K562 (cell line): ENCODE data around the gene OR51G2. TPM values are rescaled to one million over a fixed set of nuclear protein-coding genes. Genes with fewer than 3 reads are reported as not detected.
A peak's percentile ranks its signal among the peaks of the same experiment; 100 is the strongest.

Experiments
- ATAC-seq: fragments of 200-7000 bp; cut with Tn5 transposase; 3 replicates; pipeline ENCODE4 v1.9.1; 2020; ENCODE audit warnings: moderate library complexity
- BruUV-seq: library from RNA; stranded (reverse); fragments of 400-500 nt; replicated peaks from 2 replicates; lab custom pipeline; 2021; lab: Mats Ljungman, UMichigan
- CTCF ChIA-PET: fragments of 300-600 bp; formaldehyde crosslinking; extraction: SDS; loops from one replicate; lab custom pipeline; 2021; ENCODE audit warnings: low intra/inter-chr PET ratio; lab: Yijun Ruan, JAX
- POLR2A ChIA-PET: fragments of 300-600, 350-650 bp; sonication (Branson Sonifier 250); formaldehyde crosslinking; extraction: SDS; loops from one replicate; lab custom pipeline; 2021; ENCODE audit warnings: antibody characterized with exemption, inconsistent platforms; lab: Yijun Ruan, JAX
- DNase-seq, 4 experiments: peaks; one replicate each; pipeline versions ENCODE4 v3.0.0 to v3.0.0-alpha.2; 2011 to 2018; ENCODE audit warnings: low spot score in 3 of 4, mixed read lengths in 3 of 4; ENCODE audit errors: extremely low read depth in 1 of 4
- FAIRE-seq: peaks from 2 replicates; lab custom pipeline; 2011; peaks lifted over from hg19 to GRCh38; lab: Jason Lieb, UNC
- H2AFZ ChIP-seq: 2 replicates; pipeline ENCODE4 v1.6.0; 2011; ENCODE audit warnings: low read depth, low read length, control low read depth, inconsistent platforms
- H3K27ac ChIP-seq: fragments of 200-600 bp; 3 replicates; pipeline ENCODE4 v1.8.0; 2011; ENCODE audit warnings: low read depth, mild to moderate bottlenecking, control low read depth, inconsistent platforms, low read length, moderate library complexity, mixed read lengths; ENCODE audit errors: extremely low read depth
- H3K27me3 ChIP-seq, 2 experiments: fragments of 300-600 bp in 1 of 2; 2 replicates in 1 of 2; 3 replicates in 1 of 2; pipeline versions ENCODE4 v1.6.0 to v1.8.0; 2011; ENCODE audit warnings: inconsistent platforms in 2 of 2, low read length in 2 of 2, mild to moderate bottlenecking in 1 of 2, mixed read lengths in 1 of 2, moderate library complexity in 1 of 2; ENCODE audit not compliant: control insufficient read depth in 2 of 2, insufficient read depth in 2 of 2
- H3K36me3 ChIP-seq: fragments of 300-600 bp; 3 replicates; pipeline ENCODE4 v1.8.0; 2011; ENCODE audit warnings: mild to moderate bottlenecking, low read length, inconsistent platforms; ENCODE audit not compliant: control insufficient read depth, insufficient read depth
- H3K4me1 ChIP-seq, 2 experiments: fragments of 200-600 bp in 1 of 2; replicated peaks in 1 of 2; 2 replicates in 1 of 2; 3 replicates in 1 of 2; pipeline versions ENCODE4 v1.5.1 to v1.8.0; 2011; ENCODE audit warnings: inconsistent platforms in 2 of 2, low read length in 2 of 2, mild to moderate bottlenecking in 1 of 2, mixed read lengths in 1 of 2, moderate library complexity in 1 of 2; ENCODE audit not compliant: control insufficient read depth in 2 of 2, insufficient read depth in 2 of 2
- H3K4me2 ChIP-seq: 2 replicates; pipeline ENCODE4 v1.6.1; 2011; ENCODE audit warnings: low read length, control low read depth, inconsistent platforms, mixed read lengths; ENCODE audit not compliant: insufficient read depth
- H3K4me3 ChIP-seq: fragments of 200-600 bp; sonication (generic), shearing (Covaris generic); 2 replicates; pipeline ENCODE4 v1.5.1; 2016; ENCODE audit warnings: control low read depth, inconsistent platforms
- H3K79me2 ChIP-seq: fragments of 200-600 bp; 3 replicates; pipeline ENCODE4 v1.8.0; 2011; ENCODE audit warnings: low read length, inconsistent platforms; ENCODE audit not compliant: control insufficient read depth, insufficient read depth
- H3K9ac ChIP-seq, 2 experiments: 2 replicates each; pipeline versions ENCODE4 v1.6.0 to v1.6.1; 2011; ENCODE audit warnings: low read depth in 2 of 2, low read length in 2 of 2, control low read depth in 1 of 2, inconsistent platforms in 1 of 2, mild to moderate bottlenecking in 1 of 2, mixed read lengths in 1 of 2; ENCODE audit not compliant: insufficient read depth in 1 of 2
- H3K9me1 ChIP-seq: one replicate; pipeline ENCODE4 v1.6.0; 2011; ENCODE audit warnings: inconsistent platforms, mild to moderate bottlenecking, low read length, moderate library complexity; ENCODE audit not compliant: control insufficient read depth, insufficient read depth
- H3K9me3 ChIP-seq: replicated peaks from 2 replicates; pipeline ENCODE4 v1.5.1; 2011; ENCODE audit warnings: low read depth, low read length, inconsistent platforms; ENCODE audit not compliant: control insufficient read depth, insufficient read depth
- H4K20me1 ChIP-seq: replicated peaks from 2 replicates; pipeline ENCODE4 v1.6.1; 2011; ENCODE audit warnings: low read length, inconsistent platforms, mixed read lengths; ENCODE audit not compliant: control insufficient read depth, insufficient read depth
- C11orf30 ChIP-seq: fragments of 450-650 bp; IDR thresholded peaks from 2 replicates; pipeline ENCODE4 v1.6.1; 2016; ENCODE audit warnings: low read depth, mild to moderate bottlenecking
- CBFA2T2 ChIP-seq: fragments of 450-650 bp; conservative IDR thresholded peaks from 2 replicates; pipeline ENCODE4 v1.6.1; 2017; ENCODE audit warnings: mild to moderate bottlenecking
- DPF2 ChIP-seq: fragments of 450-650 bp; IDR thresholded peaks from 2 replicates; pipeline ENCODE4 v1.6.1; 2016
- GATA2 ChIP-seq: sonication (generic); formaldehyde crosslinking; IDR thresholded peaks from 2 replicates; pipeline ENCODE4 v1.4.0; 2020; ENCODE audit warnings: mild to moderate bottlenecking, missing genetic modification reagents
- KLF16 ChIP-seq: IDR thresholded peaks from 2 replicates; pipeline ENCODE4 v1.6.1; 2016; ENCODE audit warnings: antibody characterized with exemption
- MCM5 ChIP-seq: fragments of 450-650 bp; IDR thresholded peaks from 2 replicates; pipeline ENCODE4 v1.6.1; 2016; ENCODE audit warnings: low read depth
- NR2C1 ChIP-seq, 2 experiments: fragments of 450-650 bp; IDR thresholded peaks; 2 replicates each; pipeline ENCODE4 v1.6.1; 2017; ENCODE audit warnings: mild to moderate bottlenecking in 2 of 2, antibody characterized with exemption in 1 of 2, inconsistent platforms in 1 of 2, missing compliant biosample characterization in 1 of 2, missing genetic modification characterization in 1 of 2
- NR2C2 ChIP-seq, 2 experiments: fragments of 200-800 bp in 1 of 2; sonication (Bioruptor generic) in 1 of 2; sonication (generic) in 1 of 2; formaldehyde crosslinking in 1 of 2; IDR thresholded peaks; 2 replicates each; pipeline versions ENCODE4 v1.6.1 to v1.8.0; 2016 to 2022; ENCODE audit warnings: mild to moderate bottlenecking in 1 of 2, missing compliant biosample characterization in 1 of 2, missing genetic modification characterization in 1 of 2, missing genetic modification reagents in 1 of 2
- NR2F6 ChIP-seq: fragments of 450-650 bp; formaldehyde crosslinking; IDR thresholded peaks from 2 replicates; pipeline ENCODE4 v1.4.0; 2020; ENCODE audit warnings: mild to moderate bottlenecking
- PHF20 ChIP-seq: fragments of 450-650 bp; IDR thresholded peaks from 2 replicates; pipeline ENCODE4 v1.6.1; 2018; ENCODE audit not compliant: partially characterized antibody
- PML ChIP-seq: IDR thresholded peaks from 2 replicates; pipeline ENCODE4 v1.6.1; 2012; ENCODE audit warnings: low read length, inconsistent platforms
- PRMT5 ChIP-seq: sonication (generic); formaldehyde crosslinking; IDR thresholded peaks from 2 replicates; pipeline ENCODE4 v1.5.0; 2020; ENCODE audit warnings: missing genetic modification reagents
- RNF2 ChIP-seq: sonication (generic); IDR thresholded peaks from 2 replicates; pipeline ENCODE4 v1.6.1; 2016
- TAL1 ChIP-seq: fragments of 450-650 bp; IDR thresholded peaks from 2 replicates; pipeline ENCODE4 v1.6.1; 2016; ENCODE audit warnings: mild to moderate bottlenecking
- TEAD4 ChIP-seq, 2 experiments: sonication (generic) in 1 of 2; formaldehyde crosslinking in 1 of 2; IDR thresholded peaks; 2 replicates each; pipeline versions ENCODE4 v1.6.1 to v1.8.0; 2012 to 2022; ENCODE audit warnings: borderline replicate concordance in 1 of 2, inconsistent platforms in 1 of 2, low read length in 1 of 2, mild to moderate bottlenecking in 1 of 2, missing genetic modification reagents in 1 of 2
- WGBS: fragments of 100-300 bp; shearing (Covaris generic); methylation state at CpG from one replicate; pipeline ENCODE4 v1.1.6; 2016; ENCODE audit warnings: low coverage, mixed read lengths; ENCODE audit not compliant: insufficient coverage; ENCODE audit errors: missing lambda C conversion rate; 5-methylcytosine and 5-hydroxymethylcytosine counted together
- in situ Hi-C: fragments of 300-500 bp; cut with MboI; formaldehyde crosslinking; loops from 4 replicates; pipeline ENCODE4 v1.15.0; 2018; ENCODE audit warnings: inconsistent platforms, mixed read lengths
- intact Hi-C: fragments of 100-400 bp; cut with micrococcal nuclease; formaldehyde crosslinking; loops from 2 replicates; pipeline ENCODE4 v1.14.2; 2022
- polyA plus RNA-seq, 8 experiments: library from polyadenylated mRNA; depleted of rRNA in 4 of 8; stranded (reverse) in 5 of 8; unstranded in 3 of 8; fragments of >200 nt; fragmentation: Nextera tagmentation in 2 of 8; fragmentation: Illumina TruSeq in 1 of 8; extraction: Ambion mirVana in 2 of 8; extraction: Trizol in 1 of 8; gene quantifications; 2 replicates each; pipeline versions ENCODE4 v1.2.1 to v1.2.3, GENCODE V29; 2011 to 2014; ENCODE audit warnings: inconsistent platforms in 1 of 8, missing spikeins in 1 of 8
- total RNA-seq, 7 experiments: library from RNA; depleted of rRNA in 6 of 7; stranded (reverse); fragments of >200 nt in 6 of 7; fragmentation: Illumina TruSeq in 2 of 7; extraction: Trizol in 2 of 7; gene quantifications; 2 replicates each; pipeline versions ENCODE4 v1.2.1 to v1.2.3, GENCODE V29; 2011 to 2021; ENCODE audit warnings: low replicate concordance in 1 of 7
- TF ChIP-seq, protein P1 (sequence below): fragments of 250-450 bp; sonication (Bioruptor Pico); IDR thresholded peaks from 2 replicates; pipeline ENCODE4 v1.4.0; 2020; ENCODE audit warnings: mild to moderate bottlenecking, moderate library complexity
- TF ChIP-seq, protein P2 (sequence below): sonication (generic); IDR thresholded peaks from 2 replicates; pipeline ENCODE4 v1.6.1; 2016
- TF ChIP-seq, protein P3 (sequence below): IDR thresholded peaks from 2 replicates; pipeline ENCODE4 v1.6.1; 2011; ENCODE audit not compliant: insufficient read length; ENCODE audit errors: extremely low read depth

OR51G2 gene
- total and polyA plus RNA-seq, 9 of the 15 experiments (the other 6 are each of a cell fraction or from before 2014, with no cell fraction given), result not detected

DNA sequence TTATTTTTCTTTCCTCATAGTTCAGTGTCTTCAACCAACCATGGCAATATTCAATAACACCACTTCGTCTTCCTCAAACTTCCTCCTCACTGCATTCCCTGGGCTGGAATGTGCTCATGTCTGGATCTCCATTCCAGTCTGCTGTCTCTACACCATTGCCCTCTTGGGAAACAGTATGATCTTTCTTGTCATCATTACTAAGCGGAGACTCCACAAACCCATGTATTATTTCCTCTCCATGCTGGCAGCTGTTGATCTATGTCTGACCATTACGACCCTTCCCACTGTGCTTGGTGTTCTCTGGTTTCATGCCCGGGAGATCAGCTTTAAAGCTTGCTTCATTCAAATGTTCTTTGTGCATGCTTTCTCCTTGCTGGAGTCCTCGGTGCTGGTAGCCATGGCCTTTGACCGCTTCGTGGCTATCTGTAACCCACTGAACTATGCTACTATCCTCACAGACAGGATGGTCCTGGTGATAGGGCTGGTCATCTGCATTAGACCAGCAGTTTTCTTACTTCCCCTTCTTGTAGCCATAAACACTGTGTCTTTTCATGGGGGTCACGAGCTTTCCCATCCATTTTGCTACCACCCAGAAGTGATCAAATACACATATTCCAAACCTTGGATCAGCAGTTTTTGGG lies 37.2 kb downstream of the OR51G2 start, which contains the start of gene OR51T1:
Gene OR51T1, plus strand, starts transcription at position 41 of the 641 bp plus-strand sequence. Its CDS starts 0 bp downstream, at position 41.
- intact Hi-C loops (no loop called here), in situ Hi-C loops (no loop called here)
- no peaks in the 10 kb centered on the region for H3K36me3 ChIP-seq
- no peaks in the 10 kb centered on the region for H3K27me3 ChIP-seq
- FAIRE-seq (peak; percentile 99), DNase-seq (peak; percentile 32 to 66 (median 52)), ATAC-seq (peak; percentile 92)
- H3K9me3 ChIP-seq, result no peaks in the 10 kb centered on the region
- CTCF ChIA-PET, result no interaction called here
- H3K4me2 ChIP-seq, result peak within 1 kb of the TSS; percentile 74
- H3K4me1 ChIP-seq, result peaks cover 4 to 14% of the 10 kb centered on the region in 2 experiments; a peak in 3 of 5 replicates
- H3K4me3 ChIP-seq, result no peak within 1 kb of the TSS
- no peaks in the 10 kb centered on the region for H4K20me1 ChIP-seq
- peak within 1 kb of the TSS; percentile 60 for H2AFZ ChIP-seq
- WGBS, result 3% methylated on average over 8 of the region's 8 CpGs
- peak within 1 kb of the TSS; percentile 62 for H3K27ac ChIP-seq
- BruUV-seq, result no TSS peak
- 0 out of 4 replicates have a peak within 1 kb of the TSS, but pooled peaks of 1 of the 2 experiments have one; percentile 24 for H3K9ac ChIP-seq
- no peaks in the 10 kb centered on the region for H3K9me1 ChIP-seq
- POLR2A ChIA-PET, result interaction anchor here (1.1 to 1.6 kb wide), 2 partner anchors 9 kb away, joined by 3 to 6 read pairs; no protein-coding TSS in a partner anchor
- H3K79me2 ChIP-seq, result no peaks in the 10 kb centered on the region
- TF ChIP-seq NR2C1 (IDR thresholded peaks at IDR 0.05), result peak; percentile 29; the same call in 1 of the 2 replicates
- TF ChIP-seq NR2C1 (tag; IDR thresholded peaks at IDR 0.05), result peak; percentile 56; the same call in 1 of the 2 replicates
- TF ChIP-seq CBFA2T2, result peak; percentile 50
- no peak for TF ChIP-seq PRMT5
- TF ChIP-seq, protein P1, sequence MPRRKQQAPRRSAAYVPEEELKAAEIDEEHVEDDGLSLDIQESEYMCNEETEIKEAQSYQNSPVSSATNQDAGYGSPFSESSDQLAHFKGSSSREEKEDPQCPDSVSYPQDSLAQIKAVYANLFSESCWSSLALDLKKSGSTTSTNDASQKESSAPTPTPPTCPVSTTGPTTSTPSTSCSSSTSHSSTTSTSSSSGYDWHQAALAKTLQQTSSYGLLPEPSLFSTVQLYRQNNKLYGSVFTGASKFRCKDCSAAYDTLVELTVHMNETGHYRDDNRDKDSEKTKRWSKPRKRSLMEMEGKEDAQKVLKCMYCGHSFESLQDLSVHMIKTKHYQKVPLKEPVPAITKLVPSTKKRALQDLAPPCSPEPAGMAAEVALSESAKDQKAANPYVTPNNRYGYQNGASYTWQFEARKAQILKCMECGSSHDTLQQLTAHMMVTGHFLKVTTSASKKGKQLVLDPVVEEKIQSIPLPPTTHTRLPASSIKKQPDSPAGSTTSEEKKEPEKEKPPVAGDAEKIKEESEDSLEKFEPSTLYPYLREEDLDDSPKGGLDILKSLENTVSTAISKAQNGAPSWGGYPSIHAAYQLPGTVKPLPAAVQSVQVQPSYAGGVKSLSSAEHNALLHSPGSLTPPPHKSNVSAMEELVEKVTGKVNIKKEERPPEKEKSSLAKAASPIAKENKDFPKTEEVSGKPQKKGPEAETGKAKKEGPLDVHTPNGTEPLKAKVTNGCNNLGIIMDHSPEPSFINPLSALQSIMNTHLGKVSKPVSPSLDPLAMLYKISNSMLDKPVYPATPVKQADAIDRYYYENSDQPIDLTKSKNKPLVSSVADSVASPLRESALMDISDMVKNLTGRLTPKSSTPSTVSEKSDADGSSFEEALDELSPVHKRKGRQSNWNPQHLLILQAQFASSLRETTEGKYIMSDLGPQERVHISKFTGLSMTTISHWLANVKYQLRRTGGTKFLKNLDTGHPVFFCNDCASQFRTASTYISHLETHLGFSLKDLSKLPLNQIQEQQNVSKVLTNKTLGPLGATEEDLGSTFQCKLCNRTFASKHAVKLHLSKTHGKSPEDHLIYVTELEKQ (CRISPR knock-in tag), result no peak
- TF ChIP-seq PHF20, result no peak
- TF ChIP-seq C11orf30, result 0 out of 2 replicates have a peak, but pooled peaks have one; percentile 10
- no peak for TF ChIP-seq NR2F6 (CRISPR knock-in tag)
- TF ChIP-seq GATA2 (CRISPR knock-in tag), result peak; percentile 33; the same call in 1 of the 2 replicates
- peak; percentile 60; the same call in 1 of the 2 replicates for TF ChIP-seq KLF16
- TF ChIP-seq, protein P2, sequence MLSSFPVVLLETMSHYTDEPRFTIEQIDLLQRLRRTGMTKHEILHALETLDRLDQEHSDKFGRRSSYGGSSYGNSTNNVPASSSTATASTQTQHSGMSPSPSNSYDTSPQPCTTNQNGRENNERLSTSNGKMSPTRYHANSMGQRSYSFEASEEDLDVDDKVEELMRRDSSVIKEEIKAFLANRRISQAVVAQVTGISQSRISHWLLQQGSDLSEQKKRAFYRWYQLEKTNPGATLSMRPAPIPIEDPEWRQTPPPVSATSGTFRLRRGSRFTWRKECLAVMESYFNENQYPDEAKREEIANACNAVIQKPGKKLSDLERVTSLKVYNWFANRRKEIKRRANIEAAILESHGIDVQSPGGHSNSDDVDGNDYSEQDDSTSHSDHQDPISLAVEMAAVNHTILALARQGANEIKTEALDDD, result peak; percentile 92
- TF ChIP-seq, protein P3, sequence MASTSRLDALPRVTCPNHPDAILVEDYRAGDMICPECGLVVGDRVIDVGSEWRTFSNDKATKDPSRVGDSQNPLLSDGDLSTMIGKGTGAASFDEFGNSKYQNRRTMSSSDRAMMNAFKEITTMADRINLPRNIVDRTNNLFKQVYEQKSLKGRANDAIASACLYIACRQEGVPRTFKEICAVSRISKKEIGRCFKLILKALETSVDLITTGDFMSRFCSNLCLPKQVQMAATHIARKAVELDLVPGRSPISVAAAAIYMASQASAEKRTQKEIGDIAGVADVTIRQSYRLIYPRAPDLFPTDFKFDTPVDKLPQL, result no peak
- peak; percentile 63; the same call in 1 of the 2 replicates for TF ChIP-seq TAL1
- TF ChIP-seq PML, result peak; percentile 66; the same call in 1 of the 2 replicates
- TF ChIP-seq NR2C2 (CRISPR knock-in tag; IDR thresholded peaks at IDR 0.05), result no peak
- peak; percentile 14; the same call in 1 of the 2 replicates for TF ChIP-seq NR2C2 (tag; IDR thresholded peaks at IDR 0.05)
- peak; percentile 49; the same call in 1 of the 2 replicates for TF ChIP-seq RNF2
- TF ChIP-seq DPF2, result peak; percentile 58; the same call in 1 of the 2 replicates
- no peak for TF ChIP-seq MCM5
- peak; percentile 86 for TF ChIP-seq TEAD4 (IDR thresholded peaks at IDR 0.05; ENCODE audit: low read length)
- no peak for TF ChIP-seq TEAD4 (CRISPR knock-in tag; IDR thresholded peaks at IDR 0.05; ENCODE audit: borderline replicate concordance)
